ENCODE measurements around the gene SPRR2A.
"Not testable (repeated sequence)": the region's sequence is repeated elsewhere in the genome, so short reads cannot be mapped to it uniquely, and the experiment has no call there.

Gene SPRR2A

DNA sequence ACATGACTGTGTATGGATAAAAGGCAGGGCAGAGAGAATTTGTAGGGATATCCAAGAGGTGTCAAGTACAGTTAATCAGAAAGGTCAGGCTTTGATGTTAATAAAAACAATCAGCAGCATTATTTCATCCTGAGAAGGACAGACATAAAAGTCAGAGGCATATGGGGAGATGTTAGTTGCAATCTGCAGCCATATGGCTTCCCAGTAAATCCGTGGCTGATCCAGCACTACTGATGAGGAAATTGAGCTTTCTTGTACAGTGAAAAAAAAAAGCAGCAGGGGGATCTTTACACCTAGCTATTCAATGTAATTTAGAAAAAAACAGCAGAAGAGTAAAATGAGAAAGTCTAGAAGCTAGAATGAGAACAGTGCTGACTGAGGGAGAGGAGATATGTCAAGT lies 28.5 kb downstream of the SPRR2A start:
- in situ Hi-C loops (cut with MboI; ENCODE audit: low pct_unique_long_range_greater_than_20kb, low sequenced_read_pairs, unreplicated experiment) = no loop called here
- DNase-seq (ENCODE audit: low spot score) = no peak
- TF ChIP-seq, protein P1, sequence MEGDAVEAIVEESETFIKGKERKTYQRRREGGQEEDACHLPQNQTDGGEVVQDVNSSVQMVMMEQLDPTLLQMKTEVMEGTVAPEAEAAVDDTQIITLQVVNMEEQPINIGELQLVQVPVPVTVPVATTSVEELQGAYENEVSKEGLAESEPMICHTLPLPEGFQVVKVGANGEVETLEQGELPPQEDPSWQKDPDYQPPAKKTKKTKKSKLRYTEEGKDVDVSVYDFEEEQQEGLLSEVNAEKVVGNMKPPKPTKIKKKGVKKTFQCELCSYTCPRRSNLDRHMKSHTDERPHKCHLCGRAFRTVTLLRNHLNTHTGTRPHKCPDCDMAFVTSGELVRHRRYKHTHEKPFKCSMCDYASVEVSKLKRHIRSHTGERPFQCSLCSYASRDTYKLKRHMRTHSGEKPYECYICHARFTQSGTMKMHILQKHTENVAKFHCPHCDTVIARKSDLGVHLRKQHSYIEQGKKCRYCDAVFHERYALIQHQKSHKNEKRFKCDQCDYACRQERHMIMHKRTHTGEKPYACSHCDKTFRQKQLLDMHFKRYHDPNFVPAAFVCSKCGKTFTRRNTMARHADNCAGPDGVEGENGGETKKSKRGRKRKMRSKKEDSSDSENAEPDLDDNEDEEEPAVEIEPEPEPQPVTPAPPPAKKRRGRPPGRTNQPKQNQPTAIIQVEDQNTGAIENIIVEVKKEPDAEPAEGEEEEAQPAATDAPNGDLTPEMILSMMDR (IDR thresholded peaks at IDR 0.05; ENCODE audit: extremely low read depth, insufficient read depth, missing control alignments) = no peak

DNA sequence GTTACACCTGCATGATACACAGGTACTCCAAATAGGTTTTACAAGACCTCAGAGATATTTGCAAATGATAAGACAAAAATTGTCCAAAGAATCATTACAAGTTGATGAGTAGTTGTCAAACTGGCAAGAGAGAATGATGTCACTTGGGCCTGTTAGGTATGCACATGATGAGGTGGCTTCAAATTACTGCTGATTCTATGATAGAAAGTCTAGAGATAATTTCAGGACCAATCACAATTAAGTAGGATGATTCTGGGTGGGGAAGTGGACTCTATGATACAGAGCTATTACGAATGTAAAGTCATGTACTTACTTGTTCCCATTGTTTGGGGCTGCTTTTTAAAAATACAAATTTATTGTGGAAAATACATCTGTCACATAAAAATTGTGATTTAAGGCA lies 31.5 kb downstream of the SPRR2A start:
- in situ Hi-C loops (cut with MboI; ENCODE audit: low pct_unique_long_range_greater_than_20kb, low sequenced_read_pairs, unreplicated experiment) = no loop called here
- TF ChIP-seq, protein P1 (IDR thresholded peaks at IDR 0.05; ENCODE audit: extremely low read depth, insufficient read depth, missing control alignments) = no peak
- no peak for DNase-seq (ENCODE audit: low spot score)

DNA sequence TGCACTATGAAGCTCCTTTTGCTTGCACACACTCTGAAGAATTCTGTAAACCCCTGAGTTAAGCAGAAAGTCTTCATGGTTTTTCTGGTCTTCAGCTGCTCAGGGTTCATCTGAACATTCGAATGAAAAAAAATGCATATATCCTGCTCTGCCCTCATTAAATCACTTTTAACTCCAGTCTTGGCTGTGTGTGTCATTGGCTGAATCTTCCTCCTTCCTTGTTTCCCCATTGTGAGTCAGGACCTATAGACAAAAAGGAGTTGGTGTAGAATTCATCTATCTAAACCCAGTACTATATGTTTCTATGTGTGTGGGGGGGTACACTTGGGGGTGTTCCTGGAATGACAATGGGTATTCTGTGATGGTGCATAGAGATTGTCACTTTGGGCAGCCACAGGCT lies 32.9 kb downstream of the SPRR2A start:
- TF ChIP-seq, protein P1 (IDR thresholded peaks at IDR 0.05; ENCODE audit: extremely low read depth, insufficient read depth, missing control alignments) = no peak
- in situ Hi-C loops (cut with MboI; ENCODE audit: low pct_unique_long_range_greater_than_20kb, low sequenced_read_pairs, unreplicated experiment) = no loop called here
- DNase-seq (ENCODE audit: low spot score) = no peak

DNA sequence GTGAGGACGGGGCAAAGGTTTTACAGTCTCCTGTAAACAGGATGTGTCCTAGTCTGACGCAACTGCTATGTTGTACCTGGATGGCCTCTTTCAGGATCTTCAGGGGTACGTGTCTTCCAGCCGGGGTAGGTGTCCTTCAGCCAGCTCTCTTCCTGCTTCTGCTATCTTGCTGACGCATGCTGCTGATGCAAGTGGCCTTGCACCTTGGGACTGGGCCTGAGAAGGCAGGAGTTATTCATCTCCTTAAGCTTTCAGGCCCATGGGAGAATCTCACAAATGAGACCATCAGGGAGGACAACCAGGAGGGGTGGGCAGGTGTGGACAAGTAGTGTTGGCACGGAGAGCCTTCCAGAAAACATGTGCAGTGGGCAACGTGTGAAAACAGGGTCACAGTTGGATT lies 34.2 kb downstream of the SPRR2A start:
- in situ Hi-C loops (cut with MboI; ENCODE audit: low pct_unique_long_range_greater_than_20kb, low sequenced_read_pairs, unreplicated experiment) = no loop called here
- no peak for DNase-seq (ENCODE audit: low spot score)
- TF ChIP-seq, protein P1 (IDR thresholded peaks at IDR 0.05; ENCODE audit: extremely low read depth, insufficient read depth, missing control alignments) = no peak

DNA sequence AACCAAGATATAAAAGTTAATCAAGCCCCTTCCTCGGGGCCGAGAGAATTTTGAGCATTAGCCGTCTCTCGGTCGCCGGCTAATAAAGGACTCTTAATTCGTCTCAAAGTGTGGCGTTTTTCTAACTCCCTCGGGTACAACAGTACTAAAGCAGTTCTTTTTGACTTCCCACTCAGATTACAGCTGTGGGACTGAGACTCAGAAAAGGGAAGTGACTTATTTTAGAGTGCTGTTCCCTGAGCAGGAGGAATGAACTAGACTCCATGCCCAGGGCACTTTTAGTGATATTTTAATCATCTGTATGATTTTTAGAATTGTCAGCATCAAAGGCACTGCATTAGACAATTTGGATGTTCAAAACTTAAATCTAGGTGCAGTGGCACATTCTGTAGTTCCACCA lies 35.0 kb downstream of the SPRR2A start:
- in situ Hi-C loops (cut with MboI; ENCODE audit: low pct_unique_long_range_greater_than_20kb, low sequenced_read_pairs, unreplicated experiment); DNase-seq (ENCODE audit: low spot score): not testable (repeated sequence)

DNA sequence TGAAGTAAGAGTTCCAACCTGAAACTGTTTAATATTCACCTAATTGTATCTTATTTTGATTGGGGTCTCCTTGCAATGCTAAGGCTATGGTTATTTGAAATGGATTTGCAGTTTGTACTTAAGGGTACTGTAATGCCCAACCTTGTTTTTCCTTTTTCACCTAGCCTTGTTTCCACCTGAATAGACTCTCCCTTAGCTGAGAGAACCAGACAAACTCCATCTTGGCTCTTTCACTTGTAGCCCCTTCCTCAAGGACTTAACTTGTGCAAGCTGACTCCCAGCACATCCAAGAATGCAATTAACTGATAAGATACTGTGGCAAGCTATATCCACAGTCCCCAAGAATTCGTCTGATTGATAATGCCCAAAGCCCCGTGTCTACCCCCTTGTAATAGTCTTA lies 35.5 kb downstream of the SPRR2A start:
- in situ Hi-C loops (cut with MboI; ENCODE audit: low pct_unique_long_range_greater_than_20kb, low sequenced_read_pairs, unreplicated experiment) = not testable (repeated sequence)

DNA sequence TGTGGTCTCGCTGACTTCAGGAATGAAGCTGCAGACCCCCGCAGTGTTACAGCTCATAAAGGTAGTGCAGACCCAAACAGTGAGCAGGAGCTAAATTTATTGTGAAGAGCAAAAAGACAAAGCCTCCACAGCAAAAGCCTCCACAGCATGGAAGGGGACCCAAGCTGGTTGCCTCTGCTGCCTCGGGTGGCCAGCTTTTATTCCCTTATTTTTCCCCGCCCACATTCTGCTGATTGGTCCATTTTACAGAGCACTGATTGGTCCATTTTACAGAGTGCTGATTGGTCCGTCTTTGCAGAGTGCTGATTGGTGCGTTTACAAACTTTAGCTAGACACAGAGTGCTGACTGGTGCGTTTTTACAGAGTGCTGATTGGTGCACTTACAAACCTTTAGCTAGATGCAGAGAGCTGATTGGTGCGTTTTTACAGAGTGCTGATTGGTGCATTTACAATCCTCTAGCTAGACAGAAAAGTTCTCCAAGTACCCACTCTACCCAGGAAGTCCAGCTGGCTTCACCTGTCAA lies 46.0 kb downstream of the SPRR2A start:
- DNase-seq (ENCODE audit: low spot score); in situ Hi-C loops (cut with MboI; ENCODE audit: low pct_unique_long_range_greater_than_20kb, low sequenced_read_pairs, unreplicated experiment): not testable (repeated sequence)

More for the DNA sequence above, 35.5 kb downstream of the SPRR2A start:
- not testable (repeated sequence) for DNase-seq (ENCODE audit: low spot score)

All from GM13977 (cell line).